GM12864 (cell line): Measurements from ENCODE around the gene FOXN1.

Experiments
- DNase-seq: peaks from one replicate; pipeline ENCODE4 v3.0.0-alpha.2; 2011; ENCODE audit warnings: low read depth
- H3K4me3 ChIP-seq: 2 replicates; pipeline ENCODE4 v1.5.1; 2011; ENCODE audit warnings: mild to moderate bottlenecking, low read depth, low read length, control low read depth
- TF ChIP-seq, protein P1 (sequence below): IDR thresholded peaks from 2 replicates; pipeline ENCODE4 v1.5.1; 2011; ENCODE audit warnings: low read depth, mild to moderate bottlenecking, moderate library complexity, low read length, control low read depth, inconsistent platforms; ENCODE audit errors: missing control alignments

Gene FOXN1

DNA sequence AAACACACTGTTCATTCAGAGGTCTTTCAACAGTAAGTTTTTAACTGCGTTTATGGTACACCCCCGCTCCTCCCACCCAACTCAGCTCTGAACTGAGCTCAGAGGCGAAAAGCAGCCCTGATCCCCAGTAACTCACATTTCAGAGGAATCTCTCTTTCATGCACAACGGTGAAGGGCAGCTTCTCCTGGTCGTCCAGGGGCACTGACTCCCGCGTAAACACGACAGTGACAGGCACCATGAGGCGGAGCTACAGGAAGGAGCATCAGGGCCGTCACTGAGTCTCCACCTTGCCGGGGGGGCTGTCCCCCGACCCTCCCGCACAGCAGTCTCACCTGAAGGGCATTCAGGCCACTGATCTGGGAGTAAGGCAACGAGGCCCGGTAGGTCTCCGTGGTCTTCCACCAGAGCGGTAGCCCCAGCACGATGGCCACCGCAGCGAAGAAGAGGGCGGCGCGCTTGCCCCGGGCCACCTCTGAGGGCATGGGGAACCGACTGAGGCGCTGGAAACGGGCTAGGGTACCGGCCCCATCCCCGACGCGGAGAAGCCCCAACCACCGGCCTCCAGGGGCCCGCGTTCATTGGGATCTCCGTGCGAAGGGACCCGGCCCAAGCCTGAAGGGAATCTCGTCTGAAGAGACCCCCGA lies 64.7 kb downstream of the FOXN1 start:
- TF ChIP-seq, protein P1, sequence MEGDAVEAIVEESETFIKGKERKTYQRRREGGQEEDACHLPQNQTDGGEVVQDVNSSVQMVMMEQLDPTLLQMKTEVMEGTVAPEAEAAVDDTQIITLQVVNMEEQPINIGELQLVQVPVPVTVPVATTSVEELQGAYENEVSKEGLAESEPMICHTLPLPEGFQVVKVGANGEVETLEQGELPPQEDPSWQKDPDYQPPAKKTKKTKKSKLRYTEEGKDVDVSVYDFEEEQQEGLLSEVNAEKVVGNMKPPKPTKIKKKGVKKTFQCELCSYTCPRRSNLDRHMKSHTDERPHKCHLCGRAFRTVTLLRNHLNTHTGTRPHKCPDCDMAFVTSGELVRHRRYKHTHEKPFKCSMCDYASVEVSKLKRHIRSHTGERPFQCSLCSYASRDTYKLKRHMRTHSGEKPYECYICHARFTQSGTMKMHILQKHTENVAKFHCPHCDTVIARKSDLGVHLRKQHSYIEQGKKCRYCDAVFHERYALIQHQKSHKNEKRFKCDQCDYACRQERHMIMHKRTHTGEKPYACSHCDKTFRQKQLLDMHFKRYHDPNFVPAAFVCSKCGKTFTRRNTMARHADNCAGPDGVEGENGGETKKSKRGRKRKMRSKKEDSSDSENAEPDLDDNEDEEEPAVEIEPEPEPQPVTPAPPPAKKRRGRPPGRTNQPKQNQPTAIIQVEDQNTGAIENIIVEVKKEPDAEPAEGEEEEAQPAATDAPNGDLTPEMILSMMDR = no peak
- no peak for DNase-seq
- H3K4me3 ChIP-seq = peak overlapping the region; percentile 96

DNA sequence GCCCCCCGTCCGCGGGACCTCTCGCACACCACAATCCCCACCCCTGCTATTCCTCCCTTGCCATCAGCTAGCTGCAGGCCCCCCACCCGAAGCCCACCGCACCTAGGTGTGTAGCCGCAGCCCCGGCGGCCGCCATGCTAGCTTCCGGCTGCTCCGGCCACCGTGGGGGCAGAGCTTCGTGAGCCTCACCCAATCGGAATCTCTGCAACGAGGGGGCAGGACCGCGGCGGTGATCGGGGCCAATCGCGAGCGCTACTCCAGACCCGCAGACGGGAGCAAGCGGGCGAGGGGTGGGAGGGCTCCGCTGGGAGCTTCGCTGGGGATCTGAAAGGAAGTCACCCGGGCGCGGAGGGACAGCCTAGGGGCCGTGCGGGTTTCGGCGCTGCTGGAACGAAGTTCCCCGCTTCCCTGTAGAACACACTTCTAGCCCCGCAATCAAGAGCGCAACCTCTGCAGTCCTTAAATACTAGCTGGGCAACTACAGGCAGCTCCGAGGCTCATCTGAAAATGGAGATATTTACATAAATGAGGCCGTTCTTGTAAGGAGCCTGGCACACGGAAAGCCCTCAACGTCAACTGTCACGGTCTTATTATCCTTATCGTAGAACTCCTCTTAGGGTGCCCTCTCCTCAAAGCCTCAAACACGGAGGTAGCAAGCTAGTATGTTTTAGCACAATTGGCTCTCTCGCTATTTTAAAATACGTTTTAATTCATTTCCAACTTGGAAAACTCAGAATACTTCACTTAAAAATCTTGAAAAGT lies 65.4 kb downstream of the FOXN1 start, which contains the start of gene PIGS:
TSS of gene PIGS (minus strand) at position 164 of the 762 bp plus-strand sequence. CDS start at position 136, 28 bp downstream.
- TF ChIP-seq, protein P1 = no peak
- peak; percentile 74 for DNase-seq
- peak within 1 kb of the TSS; percentile 96 for H3K4me3 ChIP-seq

DNA sequence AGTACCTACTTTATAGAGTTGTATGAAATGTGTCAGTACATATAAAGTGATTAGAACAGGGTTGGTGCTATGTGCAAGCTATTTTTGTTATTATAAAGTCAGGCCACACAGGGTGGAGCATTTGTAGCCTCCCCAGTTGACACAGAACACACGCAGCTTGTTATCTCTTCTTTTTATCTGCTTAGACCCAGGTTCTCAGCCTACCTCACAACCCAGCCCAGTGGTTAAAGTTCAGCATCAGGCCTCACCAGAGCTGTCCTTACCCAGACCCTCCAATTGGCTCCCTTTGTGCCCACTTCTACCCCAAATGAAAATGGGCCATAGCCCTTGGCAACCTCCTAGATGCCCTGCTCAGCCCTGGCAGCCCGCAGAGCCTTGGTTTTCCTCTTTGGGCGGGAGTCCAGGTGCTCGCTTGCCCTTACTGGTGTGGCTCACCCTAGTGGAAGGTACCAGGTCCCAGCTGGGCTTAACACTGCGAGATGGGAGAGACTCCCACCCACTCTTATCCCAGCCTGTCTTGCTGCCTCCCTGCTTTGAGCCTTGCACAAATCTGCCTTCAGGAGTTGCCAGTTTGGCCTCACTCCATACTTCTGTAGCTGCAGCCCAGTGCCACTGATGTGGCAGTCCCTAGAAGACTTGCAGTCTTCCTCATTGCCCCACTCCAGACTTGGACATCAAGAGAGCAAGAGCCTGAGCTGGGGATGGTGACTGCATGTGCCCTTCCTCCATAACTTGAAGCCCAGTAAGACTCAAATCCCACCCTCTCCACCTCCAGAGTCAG lies 66.3 kb downstream of the FOXN1 start:
- TF ChIP-seq, protein P1 = no peak
- no peak for DNase-seq
- peak overlapping the region; percentile 96; the same call in 1 of the 2 replicates for H3K4me3 ChIP-seq

DNA sequence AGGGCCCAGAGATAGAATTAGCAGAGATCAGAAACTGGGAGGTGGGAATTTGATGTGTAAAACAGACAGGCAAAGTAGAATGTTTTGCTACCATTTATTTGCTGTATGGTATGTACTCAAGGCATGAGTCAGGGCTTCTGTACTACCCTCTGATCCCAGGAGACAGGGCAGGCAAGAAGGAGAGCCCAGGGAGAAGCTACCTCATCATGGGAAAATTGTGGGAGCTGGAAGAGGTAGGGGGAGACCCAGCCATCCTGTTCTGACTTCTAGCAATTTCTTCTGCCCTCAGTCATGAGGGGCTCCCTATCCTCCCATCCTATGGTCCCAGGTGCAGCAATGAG lies 66.9 kb downstream of the FOXN1 start:
- TF ChIP-seq, protein P1 = no peak
- no peak overlapping the region for H3K4me3 ChIP-seq
- DNase-seq = no peak

DNA sequence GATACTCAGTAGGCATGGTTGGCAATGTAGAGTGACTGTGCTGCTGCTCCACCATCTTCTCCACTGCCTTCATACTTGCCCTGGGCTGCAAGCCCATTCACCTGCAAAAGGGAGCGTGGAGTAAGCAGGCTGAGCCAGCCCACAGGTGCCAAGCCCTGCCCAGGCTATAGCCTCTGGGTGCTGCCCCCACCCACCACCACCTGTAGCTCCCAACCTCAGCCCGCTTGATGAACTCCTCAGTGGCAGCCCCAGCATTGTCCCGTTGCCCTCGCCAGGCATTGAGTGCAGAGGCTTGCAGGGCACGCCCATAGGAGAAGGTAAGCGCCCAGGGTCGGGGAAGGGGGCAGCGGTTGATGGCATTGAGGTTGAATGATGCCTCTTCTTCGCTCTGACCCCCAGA lies 67.4 kb downstream of the FOXN1 start:
- TF ChIP-seq, protein P1 = no peak
- no peak overlapping the region for H3K4me3 ChIP-seq
- no peak for DNase-seq

DNA sequence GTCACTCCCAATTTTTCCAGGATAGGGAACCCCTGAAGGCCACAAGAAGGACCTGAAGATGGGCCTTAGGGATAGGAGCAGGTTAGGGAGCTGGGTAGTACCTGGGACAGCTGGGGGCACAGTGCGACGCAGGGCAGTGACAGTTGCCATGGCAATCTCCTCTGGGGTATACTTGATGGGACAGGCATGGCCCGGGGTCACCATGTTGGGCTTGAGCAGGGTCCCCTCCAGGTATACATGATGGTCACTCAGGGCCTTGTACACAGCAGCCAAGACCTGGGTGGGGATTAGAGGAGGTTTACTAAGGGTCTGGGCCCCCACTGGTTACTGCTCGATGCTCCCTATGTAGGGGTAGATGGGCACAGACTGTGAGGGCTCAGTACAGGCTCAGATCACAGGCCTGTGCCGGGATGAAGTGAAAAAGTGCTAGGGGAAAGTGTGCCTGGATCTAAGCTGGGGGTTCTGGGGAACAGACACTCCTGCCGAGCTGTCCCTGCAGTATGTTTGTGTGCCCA lies 67.9 kb downstream of the FOXN1 start:
- TF ChIP-seq, protein P1 = no peak
- no peak overlapping the region for H3K4me3 ChIP-seq
- no peak for DNase-seq
